HG02870 (cell line): ENCODE results near the gene HOXA9.

ENCODE experiments used
- ATAC-seq: cut with Tn5 transposase; IDR thresholded peaks from one replicate; pipeline ENCODE4 v1.9.1; 2021; ENCODE audit warnings: mild to moderate bottlenecking, moderate library complexity; ENCODE audit not compliant: unreplicated experiment

The HOXA9 gene

GRCh38 chr7:27188386-27189294 lies 23.3 kb upstream of the HOXA9 start:
- ATAC-seq: no peak

GRCh38 chr7:27187475-27188385 lies 22.4 kb upstream of the HOXA9 start:
- no peak for ATAC-seq

- ATAC-seq: no peak
Observed at GRCh38 chr7:27186668-27187474, 21.5 kb upstream of the HOXA9 start.

- no peak for ATAC-seq
Observed at GRCh38 chr7:27185854-27186667, 20.7 kb upstream of the HOXA9 start.

- no peak for ATAC-seq
Observed at GRCh38 chr7:27185013-27185853, 19.9 kb upstream of the HOXA9 start, which contains the start of gene HOXA11. Gene HOXA11 (minus strand): TSS chr7:27185232. CDS start chr7:27185144, 88 bp downstream.

GRCh38 chr7:27184337-27185012 lies 19.1 kb upstream of the HOXA9 start:
- no peak for ATAC-seq

- ATAC-seq: no peak
Observed at GRCh38 chr7:27183682-27184336, 18.5 kb upstream of the HOXA9 start.

GRCh38 chr7:27182861-27183681 lies 17.7 kb upstream of the HOXA9 start:
- ATAC-seq: no peak

GRCh38 chr7:27182285-27182841 lies 17.0 kb upstream of the HOXA9 start:
- ATAC-seq: no peak

- ATAC-seq: no peak
Observed at GRCh38 chr7:27181795-27182275, 16.5 kb upstream of the HOXA9 start.

GRCh38 chr7:27180431-27181420 lies 15.4 kb upstream of the HOXA9 start:
- ATAC-seq: no peak

GRCh38 chr7:27179503-27180430 lies 14.4 kb upstream of the HOXA9 start:
- no peak for ATAC-seq

- no peak for ATAC-seq
Observed at GRCh38 chr7:27179030-27179429, 13.7 kb upstream of the HOXA9 start.

- no peak for ATAC-seq
Observed at GRCh38 chr7:27178366-27178765, 13.0 kb upstream of the HOXA9 start.
